BJ (cell line): Measurements from ENCODE around the gene BICRAL. TPM values are rescaled to one million over a fixed set of nuclear protein-coding genes. Genes with fewer than 3 reads are reported as not detected.

Source experiments
- CTCF ChIA-PET: fragments of 350-600 bp; formaldehyde crosslinking; extraction: SDS; loops from one replicate; lab custom pipeline; 2021; ENCODE audit warnings: antibody characterized with exemption, inconsistent platforms; lab: Yijun Ruan, JAX
- POLR2A ChIA-PET: fragments of 300-600 bp; sonication (Branson Sonifier 250); formaldehyde crosslinking; extraction: SDS; loops from one replicate; lab custom pipeline; 2021; ENCODE audit warnings: antibody characterized with exemption; lab: Charles Lee
- DNase-seq: peaks from one replicate; pipeline ENCODE4 v3.0.0-alpha.2; 2011; ENCODE audit warnings: low read depth
- H3K27me3 ChIP-seq: 2 replicates; pipeline ENCODE4 v1.6.0; 2011; ENCODE audit warnings: low read length; ENCODE audit not compliant: control insufficient read depth, insufficient read depth
- H3K36me3 ChIP-seq: 2 replicates; pipeline ENCODE4 v1.5.1; 2011; ENCODE audit warnings: low read length; ENCODE audit not compliant: control insufficient read depth, insufficient read depth
- H3K4me3 ChIP-seq: 2 replicates; pipeline ENCODE4 v1.5.1; 2011; ENCODE audit warnings: low read depth, mild to moderate bottlenecking, control low read depth, low read length
- polyA plus RNA-seq: library from polyadenylated mRNA; depleted of rRNA; stranded (reverse); fragments of >200 nt; gene quantifications from 2 replicates; pipeline ENCODE4 v1.2.3, GENCODE V29; 2011
- TF ChIP-seq, protein P1 (sequence below): IDR thresholded peaks from 2 replicates; pipeline ENCODE4 v1.5.1; 2011; ENCODE audit warnings: low read depth, mild to moderate bottlenecking, control low read depth, inconsistent platforms, low read length, moderate library complexity; ENCODE audit not compliant: insufficient read depth

BICRAL gene
- polyA plus RNA-seq, 1 experiment: 7.4 TPM

DNA sequence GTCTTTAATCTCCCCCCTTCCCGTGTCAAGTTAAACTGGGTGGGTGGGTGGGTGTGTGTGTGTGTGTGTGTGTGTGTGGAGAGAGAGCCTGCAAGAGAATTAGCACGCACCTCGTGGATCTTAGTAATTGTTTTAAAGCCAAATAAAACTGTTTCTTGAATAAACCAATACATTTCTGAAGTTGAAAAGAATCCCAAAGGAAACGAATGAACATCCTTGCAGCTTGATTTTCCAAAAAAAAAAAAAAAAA lies 381 bp upstream of the BICRAL start:
- POLR2A ChIA-PET: interaction anchor here (0.6 to 1.6 kb wide), 5 partner anchors 9 to 82 kb away, joined by 3 to 22 read pairs (median 11); no protein-coding TSS in a partner anchor
- no peaks in the 10 kb centered on the region for H3K27me3 ChIP-seq
- TF ChIP-seq, protein P1, sequence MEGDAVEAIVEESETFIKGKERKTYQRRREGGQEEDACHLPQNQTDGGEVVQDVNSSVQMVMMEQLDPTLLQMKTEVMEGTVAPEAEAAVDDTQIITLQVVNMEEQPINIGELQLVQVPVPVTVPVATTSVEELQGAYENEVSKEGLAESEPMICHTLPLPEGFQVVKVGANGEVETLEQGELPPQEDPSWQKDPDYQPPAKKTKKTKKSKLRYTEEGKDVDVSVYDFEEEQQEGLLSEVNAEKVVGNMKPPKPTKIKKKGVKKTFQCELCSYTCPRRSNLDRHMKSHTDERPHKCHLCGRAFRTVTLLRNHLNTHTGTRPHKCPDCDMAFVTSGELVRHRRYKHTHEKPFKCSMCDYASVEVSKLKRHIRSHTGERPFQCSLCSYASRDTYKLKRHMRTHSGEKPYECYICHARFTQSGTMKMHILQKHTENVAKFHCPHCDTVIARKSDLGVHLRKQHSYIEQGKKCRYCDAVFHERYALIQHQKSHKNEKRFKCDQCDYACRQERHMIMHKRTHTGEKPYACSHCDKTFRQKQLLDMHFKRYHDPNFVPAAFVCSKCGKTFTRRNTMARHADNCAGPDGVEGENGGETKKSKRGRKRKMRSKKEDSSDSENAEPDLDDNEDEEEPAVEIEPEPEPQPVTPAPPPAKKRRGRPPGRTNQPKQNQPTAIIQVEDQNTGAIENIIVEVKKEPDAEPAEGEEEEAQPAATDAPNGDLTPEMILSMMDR: no peak
- peak overlapping the region; percentile 72 for H3K4me3 ChIP-seq
- H3K36me3 ChIP-seq: no peaks in the 10 kb centered on the region
- CTCF ChIA-PET: no interaction called here
- DNase-seq: no peak

DNA sequence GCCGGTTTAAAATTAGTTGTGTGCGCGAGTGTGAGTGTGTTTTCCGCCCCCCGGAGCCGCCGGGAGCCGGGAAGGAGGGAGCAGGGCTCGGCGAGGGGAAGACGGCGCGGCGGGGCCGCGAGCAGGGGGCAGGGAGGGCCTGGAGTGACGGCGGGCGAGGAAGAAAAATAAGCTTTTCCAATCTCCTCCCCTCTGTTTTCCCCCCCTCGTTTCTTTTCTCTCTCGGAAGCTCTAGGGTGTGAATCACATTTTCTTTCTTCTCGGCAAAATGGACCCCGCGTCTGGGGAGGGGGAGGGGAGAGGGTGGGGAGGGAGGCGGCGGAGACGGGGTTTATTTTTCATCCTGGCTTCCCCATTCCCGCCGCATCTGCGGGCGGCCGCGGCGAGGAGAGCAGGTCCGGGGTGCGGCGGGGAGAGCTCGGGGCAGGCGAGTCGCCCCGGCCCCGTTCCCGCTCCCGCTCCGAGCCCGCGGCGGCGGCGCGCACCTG lies 881 bp downstream of the BICRAL start:
- H3K27me3 ChIP-seq: no peaks in the 10 kb centered on the region
- CTCF ChIA-PET: interaction anchor here (0.6 to 1.0 kb wide), 2 partner anchors 95 to 392 kb away, joined by 3 read pairs; no protein-coding TSS in a partner anchor
- DNase-seq: peak; percentile 47
- H3K4me3 ChIP-seq: peak overlapping the region; percentile 72
- TF ChIP-seq, protein P1: no peak
- POLR2A ChIA-PET: interaction anchor here (0.6 to 1.6 kb wide), 6 partner anchors 8 to 90 kb away, joined by 3 to 22 read pairs (median 8); partner anchors contain the start of gene TBCC
- H3K36me3 ChIP-seq: no peaks in the 10 kb centered on the region

GRCh38 chr6:42783177-42783875 lies 1.5 kb downstream of the BICRAL start:
- CTCF ChIA-PET: interaction anchor here (0.6 to 1.0 kb wide), 2 partner anchors 94 to 391 kb away, joined by 3 read pairs; no protein-coding TSS in a partner anchor
- Histone ChIP-seq H3K36me3 (no peaks in the 10 kb centered on the region), H3K4me3 (peak overlapping the region; percentile 72), H3K27me3 (no peaks in the 10 kb centered on the region)
- POLR2A ChIA-PET: interaction anchor here (0.6 to 1.6 kb wide), 5 partner anchors 7 to 90 kb away, joined by 4 to 22 read pairs (median 8); partner anchors contain the start of gene TBCC
- no peak for DNase-seq
- TF ChIP-seq, protein P1: no peak

DNA sequence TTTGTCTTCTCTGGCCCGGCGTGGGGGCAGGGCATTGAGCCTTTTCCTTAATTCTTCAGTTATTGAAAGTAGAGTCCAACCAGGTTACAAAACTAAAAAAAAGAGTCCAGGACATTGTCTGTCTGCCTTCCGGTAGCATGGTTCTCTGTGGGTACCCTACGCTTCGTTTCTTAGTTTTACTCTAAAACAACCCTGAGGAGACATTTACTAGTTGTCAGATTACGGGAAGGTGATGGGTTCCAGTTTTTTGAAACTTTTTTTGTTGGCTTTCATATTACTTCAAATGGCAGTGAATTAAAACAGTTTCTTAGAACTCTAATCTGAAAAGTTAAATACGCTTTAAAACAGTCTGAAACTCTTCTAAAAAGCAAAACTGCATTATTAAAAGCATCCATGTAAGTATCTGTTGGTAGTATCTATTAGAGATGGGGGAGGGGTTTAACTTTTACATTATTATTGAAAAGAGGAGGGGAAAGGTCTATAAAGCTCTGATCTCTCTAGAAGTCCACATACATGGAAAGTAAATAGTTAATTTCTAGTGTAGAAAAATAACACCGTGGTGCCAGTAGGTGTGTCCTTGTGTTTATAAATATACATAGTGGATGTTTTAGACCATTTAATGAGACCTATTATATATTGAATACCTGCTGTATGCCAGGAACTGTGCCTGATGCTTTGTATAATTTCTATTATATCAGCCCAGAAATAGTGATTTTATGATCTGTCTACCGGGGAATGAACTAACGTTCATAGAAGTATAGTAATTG lies 2.2 kb downstream of the BICRAL start:
- ChIA-PET POLR2A (interaction anchor here (0.6 kb wide), 1 partner anchor 9 kb away, joined by 4 read pairs; no protein-coding TSS in a partner anchor), CTCF (no interaction called here)
- H3K4me3 ChIP-seq: peak overlapping the region; percentile 72
- H3K27me3 ChIP-seq: no peaks in the 10 kb centered on the region
- TF ChIP-seq, protein P1: no peak
- no peak for DNase-seq
- no peaks in the 10 kb centered on the region for H3K36me3 ChIP-seq
